ENCODE results near the gene PLN.

Gene PLN

DNA sequence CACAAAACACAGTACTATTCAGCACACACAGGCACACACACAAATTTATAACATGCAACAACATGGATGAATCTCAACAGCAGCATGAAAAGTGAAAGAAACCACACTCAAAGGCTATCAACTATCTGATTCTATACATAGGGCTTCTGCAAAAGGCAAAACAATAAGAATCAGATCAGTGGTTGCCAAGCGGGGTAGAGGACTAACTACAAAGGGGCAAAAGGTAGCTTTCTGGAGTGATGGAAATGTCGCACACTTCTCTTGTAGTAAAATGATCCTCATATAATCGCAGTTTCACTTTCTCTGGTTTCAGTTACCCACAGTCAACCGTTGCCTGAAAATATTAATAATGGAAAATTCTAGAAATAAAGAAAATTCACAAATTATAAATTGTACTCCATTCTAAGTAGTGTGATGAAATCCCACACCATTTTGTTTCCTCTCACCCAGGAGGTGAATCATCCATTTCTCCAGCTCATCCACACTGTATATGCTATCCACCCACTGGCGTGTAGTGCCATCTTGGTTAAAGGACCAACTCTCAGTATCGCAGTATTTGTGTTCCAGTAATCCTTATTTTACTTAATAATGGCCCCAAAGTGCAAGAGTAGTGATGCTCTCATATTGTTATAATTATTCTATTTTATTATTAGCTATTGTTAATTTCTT, 12.8 kb upstream of the PLN start:
- TF ChIP-seq, protein P1, sequence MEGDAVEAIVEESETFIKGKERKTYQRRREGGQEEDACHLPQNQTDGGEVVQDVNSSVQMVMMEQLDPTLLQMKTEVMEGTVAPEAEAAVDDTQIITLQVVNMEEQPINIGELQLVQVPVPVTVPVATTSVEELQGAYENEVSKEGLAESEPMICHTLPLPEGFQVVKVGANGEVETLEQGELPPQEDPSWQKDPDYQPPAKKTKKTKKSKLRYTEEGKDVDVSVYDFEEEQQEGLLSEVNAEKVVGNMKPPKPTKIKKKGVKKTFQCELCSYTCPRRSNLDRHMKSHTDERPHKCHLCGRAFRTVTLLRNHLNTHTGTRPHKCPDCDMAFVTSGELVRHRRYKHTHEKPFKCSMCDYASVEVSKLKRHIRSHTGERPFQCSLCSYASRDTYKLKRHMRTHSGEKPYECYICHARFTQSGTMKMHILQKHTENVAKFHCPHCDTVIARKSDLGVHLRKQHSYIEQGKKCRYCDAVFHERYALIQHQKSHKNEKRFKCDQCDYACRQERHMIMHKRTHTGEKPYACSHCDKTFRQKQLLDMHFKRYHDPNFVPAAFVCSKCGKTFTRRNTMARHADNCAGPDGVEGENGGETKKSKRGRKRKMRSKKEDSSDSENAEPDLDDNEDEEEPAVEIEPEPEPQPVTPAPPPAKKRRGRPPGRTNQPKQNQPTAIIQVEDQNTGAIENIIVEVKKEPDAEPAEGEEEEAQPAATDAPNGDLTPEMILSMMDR (IDR thresholded peaks at IDR 0.05; ENCODE audit: low read depth, low read length, missing control alignments): no peak
- DNase-seq (ENCODE audit: low read depth): no peak
- no peak overlapping the region for H3K4me3 ChIP-seq (ENCODE audit: low read depth, low read length)

DNA sequence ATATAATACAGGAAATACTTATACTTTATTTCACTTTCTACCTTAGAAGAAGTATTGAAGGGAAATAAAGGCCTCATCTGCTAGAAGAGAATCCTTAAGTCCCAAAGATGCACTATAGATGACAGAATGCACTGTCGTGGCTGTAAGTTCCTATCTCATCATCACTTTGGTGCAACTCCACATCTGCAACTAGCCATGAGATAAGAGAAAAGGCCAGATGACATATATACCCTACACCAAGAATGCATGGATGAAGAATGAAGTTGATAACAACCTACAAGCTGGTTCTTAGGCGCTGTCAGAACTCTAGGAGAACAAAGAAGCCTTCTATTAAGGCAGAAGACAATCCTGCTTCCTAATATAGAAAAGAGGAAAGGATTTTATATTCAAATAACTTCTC, 11.6 kb upstream of the PLN start:
- H3K4me3 ChIP-seq (ENCODE audit: low read depth, low read length): no peak overlapping the region
- DNase-seq (ENCODE audit: low read depth): no peak
- TF ChIP-seq, protein P1 (IDR thresholded peaks at IDR 0.05; ENCODE audit: low read depth, low read length, missing control alignments): no peak

DNA sequence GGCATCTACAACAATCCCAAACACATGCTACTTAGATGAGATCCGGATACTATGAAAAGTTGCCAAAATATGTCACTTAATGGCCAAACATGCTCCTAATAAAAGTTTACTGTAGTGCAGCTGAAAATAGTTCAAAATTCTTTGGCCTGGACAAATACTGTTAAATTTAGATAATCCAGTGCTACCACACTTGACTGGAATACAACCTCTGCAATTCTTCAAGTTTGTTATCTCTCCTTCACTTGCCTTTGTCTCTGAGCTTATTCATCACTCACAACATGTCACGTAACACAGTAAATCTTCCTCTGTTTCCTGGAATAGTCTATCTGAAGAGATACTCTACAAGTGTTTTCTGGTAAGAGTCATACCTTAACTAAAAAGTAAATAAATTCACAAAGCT, 10.5 kb upstream of the PLN start:
- no peak overlapping the region for H3K4me3 ChIP-seq (ENCODE audit: low read depth, low read length)
- TF ChIP-seq, protein P1 (IDR thresholded peaks at IDR 0.05; ENCODE audit: low read depth, low read length, missing control alignments): no peak
- no peak for DNase-seq (ENCODE audit: low read depth)

DNA sequence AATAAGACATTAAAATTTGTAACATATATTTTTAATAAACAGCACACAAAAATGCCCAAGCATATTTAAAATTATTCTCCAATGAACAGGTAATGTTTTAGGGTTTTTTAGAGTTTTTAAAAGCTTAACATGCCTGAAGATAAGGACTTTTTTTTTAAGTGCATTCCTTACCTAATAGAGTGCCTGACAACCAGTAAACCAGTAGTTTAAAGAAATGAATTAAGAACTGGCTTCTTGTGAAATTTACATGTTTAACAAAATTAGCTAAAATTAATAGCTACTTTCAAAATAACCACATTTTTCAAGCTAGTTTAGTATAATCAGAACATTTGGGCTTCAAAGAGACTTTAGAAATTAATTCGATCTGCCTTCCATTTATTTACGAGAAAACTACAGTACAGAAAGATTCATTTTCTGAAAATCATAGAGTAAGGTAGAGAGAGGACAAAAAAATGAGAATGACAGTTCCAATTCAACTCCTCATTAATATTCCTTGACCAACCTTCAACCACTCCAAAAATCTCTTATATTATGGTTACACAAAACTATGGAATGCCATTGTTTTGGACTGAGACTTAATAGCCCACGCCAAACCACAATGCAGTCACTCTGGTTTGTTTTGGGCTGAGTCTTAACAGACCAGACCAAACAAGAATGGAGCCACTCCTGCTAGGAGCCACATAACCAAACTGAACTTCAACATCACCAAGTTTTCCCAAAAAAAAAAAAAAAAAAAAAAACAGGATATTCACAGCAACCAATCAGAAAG, 5.7 kb upstream of the PLN start:
- TF ChIP-seq, protein P1 (IDR thresholded peaks at IDR 0.05; ENCODE audit: low read depth, low read length, missing control alignments): no peak
- DNase-seq (ENCODE audit: low read depth): no peak
- no peak overlapping the region for H3K4me3 ChIP-seq (ENCODE audit: low read depth, low read length)

DNA sequence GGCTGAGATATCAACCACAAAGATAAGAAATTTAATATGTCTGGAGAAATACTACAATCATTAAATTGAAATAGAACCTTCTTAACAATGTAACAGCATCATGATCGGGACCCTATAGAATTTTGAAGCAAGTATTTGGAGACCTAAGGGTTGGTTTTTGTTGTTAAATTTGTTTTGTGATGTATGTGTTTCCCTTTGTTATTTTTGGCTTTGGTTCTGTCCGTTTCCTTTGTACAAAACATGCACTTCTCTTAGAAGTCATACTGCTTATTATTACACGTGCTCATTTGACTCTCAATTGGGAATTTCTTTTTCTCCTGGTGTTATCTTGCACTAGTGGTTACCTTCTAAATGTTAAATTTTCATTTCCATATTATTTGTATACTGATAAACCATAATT, 4.0 kb upstream of the PLN start:
- no peak for DNase-seq (ENCODE audit: low read depth)
- TF ChIP-seq, protein P1 (IDR thresholded peaks at IDR 0.05; ENCODE audit: low read depth, low read length, missing control alignments): no peak

DNA sequence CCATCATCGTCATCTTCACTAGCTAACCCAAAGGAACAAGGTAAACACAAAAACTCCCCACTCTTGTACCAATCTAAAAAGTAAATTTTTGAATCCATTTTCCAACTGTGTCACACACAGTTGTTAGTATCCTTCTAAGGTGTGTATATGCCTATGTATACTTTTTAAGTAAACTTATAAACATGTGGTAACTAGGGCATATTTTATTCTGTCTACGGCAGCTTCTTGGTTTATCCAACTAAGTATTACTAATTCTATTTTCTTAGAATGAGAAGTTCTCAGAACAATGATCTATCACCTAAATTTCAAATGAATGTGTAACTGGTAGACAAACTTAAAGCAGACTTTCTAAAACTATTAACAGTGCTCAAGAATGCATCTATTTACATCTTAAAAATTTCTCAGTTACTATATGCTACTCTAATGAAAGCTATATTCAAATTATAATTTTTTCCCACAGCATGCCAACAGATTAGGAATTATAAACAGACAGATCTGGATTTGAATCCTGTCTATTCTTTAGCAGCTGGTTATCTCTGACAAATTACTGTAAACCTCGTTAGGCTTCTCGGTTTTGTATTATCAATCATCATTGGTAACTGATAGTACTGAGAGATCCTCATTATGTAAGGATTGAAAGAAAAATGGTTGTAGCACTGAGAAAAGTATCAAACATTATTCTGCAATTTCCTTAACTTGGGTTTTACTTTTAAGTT, 1.8 kb upstream of the PLN start:
- DNase-seq (ENCODE audit: low read depth): no peak
- TF ChIP-seq, protein P1 (IDR thresholded peaks at IDR 0.05; ENCODE audit: low read depth, low read length, missing control alignments): no peak
- no peak overlapping the region for H3K4me3 ChIP-seq (ENCODE audit: low read depth, low read length)

More for the DNA sequence above, 4.0 kb upstream of the PLN start:
- H3K4me3 ChIP-seq (ENCODE audit: low read depth, low read length): no peak overlapping the region

All from GM12864 (cell line).